ENCODE measurements around the gene PDE6D.

GRCh38 chr2:231800493-231801091 lies 19.5 kb upstream of the PDE6D start:
- TF ChIP-seq CTCF (IDR thresholded peaks at IDR 0.05; ENCODE audit: low read depth, low read length) (peak; percentile 86), POLR2A (IDR thresholded peaks at IDR 0.05; ENCODE audit: extremely low read depth, insufficient read length) (no peak), MYC (IDR thresholded peaks at IDR 0.05; ENCODE audit: low read depth, low read length) (no peak)
